H1 (cell line): Measurements from ENCODE around the gene SMYD4. TPM values are rescaled to one million over a fixed set of nuclear protein-coding genes. Genes with fewer than 3 reads are reported as not detected.

Experiments
- CTCF ChIA-PET: fragments of 300-600 bp; sonication (Branson Sonifier 250); formaldehyde crosslinking; loops from one replicate; lab custom pipeline; 2021; ENCODE audit not compliant: partially characterized antibody; lab: Charles Lee
- POLR2A ChIA-PET: fragments of 300-600 bp; sonication (Branson Sonifier 250); formaldehyde crosslinking; loops from one replicate; lab custom pipeline; 2021; ENCODE audit warnings: inconsistent platforms; ENCODE audit not compliant: partially characterized antibody; lab: Charles Lee
- DNase-seq, 2 experiments: peaks; one replicate each; pipeline versions ENCODE4 v3.0.0 to v3.0.0-alpha.2; 2010 to 2022; ENCODE audit warnings: low spot score in 2 of 2, low read depth in 1 of 2, mixed read lengths in 1 of 2
- FAIRE-seq: peaks from 2 replicates; lab custom pipeline; 2011; peaks lifted over from hg19 to GRCh38; lab: Jason Lieb, UNC
- H2AFZ ChIP-seq: 2 replicates; pipeline ENCODE4 v1.8.1; 2012; ENCODE audit warnings: low read length, inconsistent platforms
- H2AK5ac ChIP-seq: 2 replicates; pipeline ENCODE4 v1.6.1; 2013; ENCODE audit warnings: low read depth, low read length
- H2BK120ac ChIP-seq: replicated peaks from 2 replicates; pipeline ENCODE3; 2013; ENCODE audit warnings: low read depth, low read length, inconsistent platforms
- H2BK12ac ChIP-seq: 2 replicates; pipeline ENCODE4 v1.6.1; 2013; ENCODE audit warnings: low read depth, low read length
- H2BK15ac ChIP-seq: 2 replicates; pipeline ENCODE4 v1.6.1; 2013; ENCODE audit warnings: low read length
- H2BK20ac ChIP-seq: 2 replicates; pipeline ENCODE4 v1.6.1; 2013; ENCODE audit warnings: low read length
- H2BK5ac ChIP-seq: 2 replicates; pipeline ENCODE4 v1.6.1; 2013; ENCODE audit warnings: low read depth, low read length
- H3K14ac ChIP-seq: 2 replicates; pipeline ENCODE4 v1.6.1; 2013; ENCODE audit warnings: inconsistent platforms; ENCODE audit not compliant: insufficient read length
- H3K18ac ChIP-seq: 2 replicates; pipeline ENCODE4 v1.6.1; 2013; ENCODE audit warnings: low read length; ENCODE audit errors: extremely low read depth
- H3K23ac ChIP-seq: 2 replicates; pipeline ENCODE4 v1.6.1; 2013; ENCODE audit warnings: inconsistent platforms; ENCODE audit not compliant: insufficient read length
- H3K23me2 ChIP-seq: 2 replicates; pipeline ENCODE4 v1.6.1; 2013; ENCODE audit warnings: low read depth, low read length
- H3K27ac ChIP-seq: 2 replicates; pipeline ENCODE4 v1.6.1; 2011; ENCODE audit warnings: low read depth, low read length, inconsistent platforms
- H3K27me3 ChIP-seq, 4 experiments: replicated peaks in 1 of 4; 1 replicate in 1 of 4; 2 replicates in 3 of 4; pipeline versions ENCODE4 v1.6.1 to v1.8.1; 2011 to 2013; ENCODE audit warnings: low read length in 3 of 4, mild to moderate bottlenecking in 3 of 4, inconsistent platforms in 2 of 4, mixed read lengths in 2 of 4, moderate library complexity in 1 of 4; ENCODE audit not compliant: control insufficient read depth in 3 of 4, insufficient read depth in 3 of 4; ENCODE audit errors: extremely low read depth in 1 of 4
- H3K36me3 ChIP-seq, 4 experiments: 2 replicates each; pipeline versions ENCODE4 v1.6.1 to v1.8.1; 2011 to 2013; ENCODE audit warnings: mild to moderate bottlenecking in 4 of 4, low read length in 3 of 4, moderate library complexity in 2 of 4, control low read depth in 1 of 4, inconsistent platforms in 1 of 4; ENCODE audit not compliant: insufficient read depth in 4 of 4, control insufficient read depth in 2 of 4
- H3K4ac ChIP-seq: replicated peaks from 2 replicates; pipeline ENCODE3; 2013; ENCODE audit warnings: low read length, low read depth, mixed read lengths, inconsistent platforms; ENCODE audit not compliant: insufficient read length
- H3K4me1 ChIP-seq, 4 experiments: replicated peaks in 1 of 4; 1 replicate in 1 of 4; 2 replicates in 3 of 4; pipeline versions ENCODE4 v1.6.1 to v1.8.1; 2011 to 2013; ENCODE audit warnings: low read length in 3 of 4, inconsistent platforms in 2 of 4, mixed read lengths in 1 of 4; ENCODE audit not compliant: insufficient read depth in 4 of 4, control insufficient read depth in 3 of 4
- H3K4me2 ChIP-seq, 2 experiments: 2 replicates each; pipeline versions ENCODE4 v1.6.1 to v1.8.1; 2011 to 2013; ENCODE audit warnings: low read depth in 2 of 2, low read length in 2 of 2, control low read depth in 1 of 2, inconsistent platforms in 1 of 2, mild to moderate bottlenecking in 1 of 2; ENCODE audit not compliant: insufficient read depth in 1 of 2
- H3K4me3 ChIP-seq, 4 experiments: fragments of 200-600, 300-600 bp in 1 of 4; sonication (generic), shearing (Covaris generic), sonication (Bioruptor Twin) in 1 of 4; 2 replicates each; pipeline versions ENCODE4 v1.5.1 to v1.8.1; 2011 to 2016; ENCODE audit warnings: low read length in 4 of 4, low read depth in 3 of 4, control low read depth in 2 of 4, inconsistent platforms in 2 of 4, mild to moderate bottlenecking in 2 of 4, mixed read lengths in 1 of 4, moderate library complexity in 1 of 4; ENCODE audit not compliant: insufficient read depth in 2 of 4; ENCODE audit errors: extremely low read depth in 1 of 4
- H3K56ac ChIP-seq: replicated peaks from 2 replicates; pipeline ENCODE3; 2013; ENCODE audit warnings: low read depth, mild to moderate bottlenecking, mixed read lengths, low read length, inconsistent platforms; ENCODE audit not compliant: insufficient read length
- H3K79me1 ChIP-seq: 2 replicates; pipeline ENCODE4 v1.6.1; 2013; ENCODE audit warnings: low read depth, low read length, control low read depth
- H3K79me2 ChIP-seq, 2 experiments: 2 replicates each; pipeline versions ENCODE4 v1.6.1 to v1.8.1; 2012 to 2013; ENCODE audit warnings: low read length in 2 of 2, mild to moderate bottlenecking in 2 of 2, inconsistent platforms in 1 of 2; ENCODE audit not compliant: insufficient read depth in 2 of 2, control insufficient read depth in 1 of 2
- H3K9ac ChIP-seq, 4 experiments: replicated peaks in 1 of 4; 1 replicate in 1 of 4; 2 replicates in 3 of 4; pipeline versions ENCODE4 v1.6.1 to v1.8.1; 2011 to 2013; ENCODE audit warnings: low read depth in 3 of 4, low read length in 3 of 4, control low read depth in 2 of 4, mild to moderate bottlenecking in 2 of 4, moderate library complexity in 2 of 4, inconsistent platforms in 1 of 4; ENCODE audit errors: extremely low read depth in 1 of 4
- H3K9me3 ChIP-seq, 2 experiments: 2 replicates each; pipeline versions ENCODE4 v1.6.1 to v1.8.1; 2012 to 2013; ENCODE audit warnings: mild to moderate bottlenecking in 2 of 2, moderate library complexity in 2 of 2, control low read depth in 1 of 2, inconsistent platforms in 1 of 2, low read depth in 1 of 2, low read length in 1 of 2, mixed read lengths in 1 of 2; ENCODE audit not compliant: insufficient read depth in 2 of 2
- H4K20me1 ChIP-seq, 2 experiments: replicated peaks in 1 of 2; 2 replicates each; pipeline versions ENCODE3 to v1.8.1; 2011 to 2013; ENCODE audit warnings: inconsistent platforms in 2 of 2, low read length in 2 of 2, mild to moderate bottlenecking in 1 of 2; ENCODE audit not compliant: insufficient read depth in 2 of 2, control insufficient read depth in 1 of 2
- H4K5ac ChIP-seq: 2 replicates; pipeline ENCODE4 v1.6.1; 2013; ENCODE audit warnings: low read length, low read depth, mixed read lengths, inconsistent platforms; ENCODE audit not compliant: insufficient read length
- H4K8ac ChIP-seq: 2 replicates; pipeline ENCODE4 v1.8.0; 2013; ENCODE audit warnings: mild to moderate bottlenecking, moderate library complexity, low read length, inconsistent platforms; ENCODE audit not compliant: insufficient read depth; ENCODE audit errors: extremely low read depth
- H4K91ac ChIP-seq: replicated peaks from 2 replicates; pipeline ENCODE3; 2013; ENCODE audit warnings: low read length, mixed read lengths, inconsistent platforms; ENCODE audit not compliant: insufficient read length
- CHD1 ChIP-seq: IDR thresholded peaks from 2 replicates; pipeline ENCODE4 v1.6.1; 2012; ENCODE audit warnings: low read depth, low read length, improper control_type of control experiment
- CTBP2 ChIP-seq: IDR thresholded peaks from 2 replicates; pipeline ENCODE4 v1.7.0; 2011; ENCODE audit warnings: borderline replicate concordance, mild to moderate bottlenecking, moderate library complexity, mixed read lengths, low read length; ENCODE audit not compliant: insufficient read depth, insufficient read length
- KDM1A ChIP-seq: fragments of 200-600, 300-600 bp; sonication (generic); IDR thresholded peaks from 2 replicates; pipeline ENCODE4 v1.7.1; 2016; ENCODE audit warnings: mild to moderate bottlenecking, low read length, borderline replicate concordance
- POLR2A ChIP-seq, 2 experiments: IDR thresholded peaks; 1 replicate in 1 of 2; 2 replicates in 1 of 2; pipeline ENCODE4 v1.6.1; 2011; ENCODE audit warnings: low read depth in 2 of 2, low read length in 2 of 2, mild to moderate bottlenecking in 2 of 2; ENCODE audit errors: control extremely low read depth in 1 of 2
- SIN3A ChIP-seq, 2 experiments: IDR thresholded peaks in 1 of 2; conservative IDR thresholded peaks in 1 of 2; 2 replicates each; pipeline ENCODE4 v1.6.1; 2011 to 2012; ENCODE audit warnings: low read length in 2 of 2, improper control_type of control experiment in 1 of 2, low read depth in 1 of 2, mild to moderate bottlenecking in 1 of 2
- WGBS, 2 experiments: shearing (Covaris generic) in 1 of 2; methylation state at CpG; one replicate each; pipeline versions ENCODE4 v1.1.6 to v1.1.7; 2013 to 2015; ENCODE audit warnings: low lambda C conversion rate in 2 of 2, mixed read lengths in 2 of 2, inconsistent platforms in 1 of 2, low coverage in 1 of 2, missing lambda C conversion rate in 1 of 2; ENCODE audit not compliant: insufficient replicate concordance in 2 of 2, insufficient coverage in 1 of 2, insufficient read length in 1 of 2; ENCODE audit errors: extremely low coverage in 1 of 2, missing lambda C conversion rate in 1 of 2; 5-methylcytosine and 5-hydroxymethylcytosine counted together
- polyA plus RNA-seq, 7 experiments: library from polyadenylated mRNA; depleted of rRNA in 3 of 7; stranded (reverse) in 5 of 7; unstranded in 2 of 7; fragments of >200 nt in 5 of 7; fragments of 200-250 nt in 2 of 7; gene quantifications; 1 replicate in 5 of 7; 2 replicates in 1 of 7; 4 replicates in 1 of 7; pipeline versions ENCODE4 v1.2.1 to v1.2.3, GENCODE V29; 2011 to 2013; ENCODE audit warnings: missing spikeins in 2 of 7, mixed read lengths in 2 of 7
- total RNA-seq: library from RNA; stranded (reverse); fragmentation: NEBNext Ultra II Directional; extraction: Animal tissue kit (Norgen Biotek cat#: 25700); gene quantifications from 2 replicates; pipeline ENCODE4 v1.2.1, GENCODE V29; 2021

The SMYD4 gene
- total and polyA plus RNA-seq, 2 of the 8 experiments (the other 6 are each of a cell fraction or from before 2014, with no cell fraction given) = 10.5 to 23.4 TPM

DNA sequence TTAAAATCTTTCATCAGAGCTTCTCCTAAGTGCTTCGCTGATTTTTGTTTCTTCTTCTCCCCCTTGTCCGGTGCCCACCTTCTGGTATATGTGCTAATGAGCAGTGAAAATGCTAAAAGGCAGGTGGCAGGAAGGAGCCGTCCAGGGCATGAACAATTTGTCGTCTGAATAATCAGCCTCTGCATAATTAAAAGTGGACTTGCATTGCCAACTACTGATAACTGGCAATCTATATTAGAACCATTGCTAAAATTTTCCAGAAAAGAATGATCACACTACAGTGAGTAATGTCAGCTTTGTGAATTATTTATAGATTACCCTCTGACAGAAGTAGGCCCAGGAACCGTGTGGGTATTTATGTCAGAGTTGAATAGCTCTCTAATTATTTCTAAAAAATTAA is 39.8 kb downstream of the SMYD4 start:
- WGBS, 2 experiments = 86% methylated on average over 5 of the region's 5 CpGs; no CpG with 5 or more reads in 1 of the 2 experiments
- no peaks in the 10 kb centered on the region for H3K27me3 ChIP-seq
- no peak overlapping the region for H4K5ac ChIP-seq
- no peak for FAIRE-seq
- CTCF ChIA-PET = no interaction called here
- no peak for DNase-seq
- no peak overlapping the region for H3K23ac ChIP-seq
- no peak overlapping the region for H3K4me2 ChIP-seq
- no peak overlapping the region for H2BK120ac ChIP-seq
- no peak overlapping the region for H2BK5ac ChIP-seq
- no peak overlapping the region for H2BK12ac ChIP-seq
- H3K18ac ChIP-seq = no peak overlapping the region
- H3K23me2 ChIP-seq = no peaks in the 10 kb centered on the region
- no peak overlapping the region for H2BK15ac ChIP-seq
- no peak overlapping the region for H3K9ac ChIP-seq
- no peak overlapping the region for H3K14ac ChIP-seq
- no peak overlapping the region for H3K4me3 ChIP-seq
- no peaks in the 10 kb centered on the region for H3K9me3 ChIP-seq
- no peak overlapping the region for H3K4ac ChIP-seq
- H4K91ac ChIP-seq = no peak overlapping the region
- H4K8ac ChIP-seq = no peak overlapping the region
- H2AFZ ChIP-seq = no peak overlapping the region
- no peak overlapping the region for H2BK20ac ChIP-seq
- no peaks in the 10 kb centered on the region for H3K79me2 ChIP-seq
- POLR2A ChIA-PET = interaction anchor here (0.6 to 1.9 kb wide), 4 partner anchors 9 to 217 kb away, joined by 3 to 5 read pairs (median 4); no protein-coding TSS in a partner anchor
- H4K20me1 ChIP-seq = peaks cover 0 to 3% of the 10 kb centered on the region in 2 experiments
- no peak overlapping the region for H2AK5ac ChIP-seq
- peaks cover 4 to 22% (median 9%) of the 10 kb centered on the region in 4 experiments; a peak in 7 of 8 replicates for H3K36me3 ChIP-seq
- no peaks in the 10 kb centered on the region for H3K79me1 ChIP-seq
- no peaks in the 10 kb centered on the region for H3K4me1 ChIP-seq
- H3K56ac ChIP-seq = no peak overlapping the region
- H3K27ac ChIP-seq = no peak overlapping the region
- TF ChIP-seq POLR2A (IDR thresholded peaks at IDR 0.05; ENCODE audit: control extremely low read depth in 1 of 2, low read depth in 2 of 2, low read length in 2 of 2) (no peak), CTBP2 (no peak), KDM1A (no peak), CHD1 (no peak), SIN3A (conservative IDR thresholded peaks at IDR 0.05 in 1 of 2, IDR thresholded peaks at IDR 0.05 in 1 of 2; ENCODE audit: low read depth in 1 of 2, low read length in 2 of 2) (no peak)
